HG02678 (cell line): ENCODE data around the gene FERD3L.

ENCODE experiments used
- ATAC-seq: cut with Tn5 transposase; IDR thresholded peaks from one replicate; pipeline ENCODE4 v1.9.1; 2021; ENCODE audit warnings: mild to moderate bottlenecking, moderate library complexity; ENCODE audit not compliant: unreplicated experiment

Gene FERD3L

GRCh38 chr7:19101472-19101871 is 43.7 kb downstream of the FERD3L start:
- ATAC-seq, result no peak

GRCh38 chr7:19099924-19100323 is 45.3 kb downstream of the FERD3L start:
- ATAC-seq, result no peak

DNA sequence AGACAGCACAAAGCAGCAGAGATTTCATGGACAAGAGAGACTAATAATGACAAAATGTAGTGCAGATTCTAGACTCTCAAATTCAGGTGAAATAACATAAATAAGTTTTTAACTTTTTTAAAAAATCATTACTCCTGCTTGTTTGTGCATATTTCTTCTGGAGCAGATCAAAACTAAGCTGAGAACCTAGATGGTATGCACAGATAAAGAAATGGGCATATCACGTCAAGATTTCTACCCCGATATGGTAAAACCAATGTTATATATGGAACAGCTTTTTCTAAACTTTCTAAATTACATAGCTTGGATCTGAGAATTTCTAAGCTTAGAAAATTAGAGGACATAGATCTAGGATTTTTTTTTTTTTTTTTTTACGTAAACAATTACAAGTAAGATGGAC is 46.0 kb downstream of the FERD3L start:
- no peak for ATAC-seq

DNA sequence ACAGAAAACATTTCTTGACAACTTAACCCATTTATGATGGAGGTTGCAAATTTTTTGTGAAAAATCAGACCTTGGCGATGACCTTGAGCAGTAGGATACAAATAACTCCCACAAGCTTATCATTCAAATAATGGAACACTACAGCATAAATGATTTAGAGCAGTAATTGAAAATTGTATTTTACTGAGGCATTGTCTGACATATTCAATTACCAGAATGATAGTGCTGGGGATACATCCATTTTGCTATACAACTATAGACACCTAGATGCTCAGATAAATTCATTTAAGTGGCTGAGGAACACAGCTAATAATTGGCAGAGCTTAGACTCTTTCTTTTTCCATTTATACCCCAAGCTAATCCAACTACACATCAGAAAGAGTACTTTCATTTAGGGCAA is 46.7 kb downstream of the FERD3L start:
- no peak for ATAC-seq

DNA sequence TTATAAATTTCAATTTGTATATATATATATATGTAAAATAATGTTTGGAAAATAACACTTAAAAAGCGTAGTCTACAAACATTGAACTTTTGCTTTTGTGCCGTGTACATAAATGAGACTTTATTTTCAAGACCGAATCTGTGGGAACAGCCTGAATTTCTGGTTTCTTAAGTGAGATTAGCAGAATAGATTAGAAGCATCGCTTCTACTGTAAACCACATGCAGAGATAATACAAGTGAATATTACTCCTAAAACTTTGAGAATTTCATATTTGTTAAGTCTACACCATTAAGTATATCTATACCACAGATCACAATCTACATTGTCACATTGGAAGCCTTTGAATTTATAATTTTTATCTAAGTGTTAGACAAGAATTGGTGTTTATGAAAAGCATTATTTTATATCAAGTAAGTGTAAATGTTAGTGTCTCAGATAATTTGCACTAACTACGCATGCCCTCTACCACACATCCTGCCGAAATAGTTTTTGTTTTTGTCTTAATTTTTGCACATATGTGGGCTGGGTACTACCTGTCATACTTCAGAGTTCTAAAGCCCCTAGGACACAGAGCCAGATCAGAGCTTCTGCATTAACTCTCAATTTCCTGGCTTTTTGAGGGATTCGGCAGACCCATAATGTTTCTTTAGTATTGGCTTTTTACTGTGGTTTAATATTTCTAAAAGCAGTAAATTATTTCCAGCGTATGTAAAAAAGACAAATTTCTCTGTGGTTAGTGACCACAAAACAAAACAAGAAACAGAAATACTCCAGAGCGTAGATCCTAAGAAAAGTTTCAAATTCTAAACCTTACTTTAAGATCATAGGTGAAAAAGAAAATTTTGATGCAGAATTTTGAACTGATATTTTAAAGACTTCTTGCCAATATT is 47.8 kb downstream of the FERD3L start:
- no peak for ATAC-seq

DNA sequence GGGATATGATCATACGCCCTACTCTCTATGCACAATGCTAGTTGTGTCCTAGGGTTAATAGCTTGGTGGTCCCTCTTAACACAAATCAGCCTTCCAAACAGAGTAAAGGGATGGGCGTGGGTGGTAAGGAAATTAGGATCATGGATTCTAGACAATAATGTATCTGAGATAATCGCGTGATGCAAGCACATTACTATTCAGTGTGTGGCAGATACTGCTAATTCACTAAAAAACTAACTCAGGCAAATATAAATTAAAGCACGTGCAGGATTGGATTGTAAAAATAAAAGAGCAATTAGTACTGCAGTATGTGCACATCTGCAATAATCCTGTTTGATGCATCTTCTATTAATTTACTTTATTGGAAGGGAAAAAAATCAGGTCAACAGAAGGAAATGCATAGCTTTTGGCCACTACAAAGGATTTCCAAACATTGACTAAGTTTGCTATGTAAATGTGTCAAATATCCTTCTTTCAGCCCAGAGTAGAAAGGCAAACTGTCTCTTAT is 49.8 kb downstream of the FERD3L start:
- no peak for ATAC-seq
